HG03439 (cell line): ENCODE measurements around the gene STH.

Experiments
- ATAC-seq: cut with Tn5 transposase; IDR thresholded peaks from one replicate; pipeline ENCODE4 v1.9.1; 2021; ENCODE audit warnings: mild to moderate bottlenecking, moderate library complexity; ENCODE audit not compliant: unreplicated experiment

Gene STH

GRCh38 chr17:45983614-45984310 is 15.3 kb upstream of the STH start:
- no peak for ATAC-seq

DNA sequence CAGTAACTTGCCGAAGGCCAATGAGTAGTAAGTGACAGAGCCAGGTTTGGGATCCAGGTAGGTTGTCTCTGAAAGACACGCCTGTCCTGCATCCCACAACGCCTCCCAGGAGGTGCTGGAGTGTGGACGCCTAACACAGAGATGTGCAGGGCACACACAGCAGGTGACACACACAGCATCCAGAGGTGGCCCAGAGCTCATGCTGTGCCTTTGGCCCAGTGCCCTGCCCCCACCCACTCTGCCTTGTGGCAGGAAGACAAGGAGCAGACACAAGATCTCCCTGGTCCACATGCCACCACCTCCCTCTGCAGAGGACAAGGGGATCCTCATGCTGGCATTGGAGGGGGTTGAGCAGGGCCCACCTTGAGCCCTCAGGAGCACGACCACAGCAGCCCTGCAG is 14.7 kb upstream of the STH start:
- no peak for ATAC-seq

DNA sequence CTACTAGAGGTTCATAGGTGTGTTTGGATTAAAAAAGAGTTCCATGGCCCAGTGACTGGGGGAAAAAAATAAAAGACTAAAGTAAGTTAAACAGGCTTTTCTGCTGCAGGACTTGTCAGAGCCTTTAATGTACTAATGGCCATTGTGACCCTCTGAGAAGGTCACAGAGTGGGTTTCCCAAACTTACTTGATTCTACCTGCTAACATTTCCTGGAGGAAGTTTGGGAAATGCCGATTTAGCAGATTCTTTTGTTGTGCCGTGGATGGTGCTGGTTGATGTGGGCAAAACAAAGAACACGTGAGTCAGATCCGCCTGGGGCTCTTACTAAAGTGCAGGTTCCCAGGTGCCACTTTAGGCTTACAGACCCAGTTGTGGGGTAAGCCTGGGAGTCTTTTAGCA is 13.6 kb upstream of the STH start:
- no peak for ATAC-seq

DNA sequence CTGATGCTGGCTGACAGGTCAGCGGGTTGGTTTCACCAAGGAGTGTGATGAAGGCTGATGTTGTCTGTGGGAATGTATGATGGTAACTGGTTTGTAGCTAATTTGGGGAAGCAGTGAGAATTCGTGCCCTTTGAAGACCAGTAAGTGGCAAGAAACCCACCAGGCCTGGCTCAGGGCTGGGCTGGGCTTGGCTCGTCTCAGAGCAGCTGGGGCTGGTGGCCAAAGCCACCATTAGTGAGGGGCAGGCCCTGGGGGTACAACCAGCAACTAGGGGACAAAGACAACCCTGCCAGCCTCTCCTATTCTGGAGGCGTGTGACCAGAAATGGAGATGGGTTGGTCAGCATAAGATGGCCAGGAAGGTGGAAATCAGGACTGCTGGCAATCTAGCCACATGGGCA is 13.0 kb upstream of the STH start:
- no peak for ATAC-seq

DNA sequence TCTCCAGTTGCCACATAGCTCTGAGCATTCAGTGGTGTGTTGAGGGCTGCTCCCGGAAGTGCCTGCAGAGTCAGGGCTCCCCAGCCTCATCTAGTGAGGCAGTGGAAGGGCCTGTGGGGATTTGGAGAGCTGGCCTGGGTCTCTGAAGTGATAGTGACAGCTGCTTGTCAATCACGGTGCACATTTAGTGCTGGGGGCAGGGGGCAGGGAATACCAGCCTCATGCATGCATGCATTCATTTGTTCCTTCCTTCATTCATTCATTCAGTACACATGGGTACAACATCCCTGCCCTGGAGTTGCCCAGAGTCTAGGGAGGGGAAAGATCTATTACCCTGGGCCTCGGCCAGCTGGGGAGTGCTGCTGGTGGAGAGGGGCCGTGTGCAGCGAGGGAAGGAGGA is 11.3 kb upstream of the STH start:
- no peak for ATAC-seq

- no peak for ATAC-seq
Measured at GRCh38 chr17:45989759-45990158, 9.3 kb upstream of the STH start.

DNA sequence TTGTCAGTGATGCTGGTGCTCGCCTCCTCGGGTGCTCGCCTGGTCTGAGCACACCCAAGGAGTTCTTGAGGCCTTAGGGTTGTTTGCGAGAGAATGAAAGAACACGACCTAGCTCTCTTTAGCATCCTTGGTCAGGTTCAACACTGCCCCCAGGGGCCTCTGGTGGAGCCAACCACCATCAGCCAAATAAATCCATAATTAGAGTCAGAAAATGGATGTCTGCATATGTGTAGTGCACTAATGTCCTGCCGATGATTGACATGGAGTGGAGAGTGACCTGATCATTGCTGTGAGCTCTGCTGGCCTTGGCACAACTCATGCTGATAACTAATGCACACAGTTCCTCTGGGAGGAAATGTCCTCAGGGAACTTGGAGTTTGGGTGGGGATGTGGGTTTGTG is 8.2 kb upstream of the STH start:
- ATAC-seq = no peak

DNA sequence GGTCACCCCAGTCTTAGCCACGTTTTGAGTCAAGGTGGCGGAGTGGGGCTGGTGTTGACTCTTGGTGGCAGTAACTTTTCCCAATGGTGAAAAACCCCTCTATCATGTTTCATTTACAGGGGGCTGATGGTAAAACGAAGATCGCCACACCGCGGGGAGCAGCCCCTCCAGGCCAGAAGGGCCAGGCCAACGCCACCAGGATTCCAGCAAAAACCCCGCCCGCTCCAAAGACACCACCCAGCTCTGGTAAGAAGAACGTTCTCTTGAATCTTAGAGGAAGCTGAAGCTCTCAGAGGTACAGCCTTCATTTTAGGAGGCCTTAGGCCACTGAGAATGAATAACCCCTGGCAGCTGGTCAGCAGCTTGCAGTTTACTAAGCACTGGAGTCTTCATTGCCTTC is 7.7 kb upstream of the STH start:
- no peak for ATAC-seq

DNA sequence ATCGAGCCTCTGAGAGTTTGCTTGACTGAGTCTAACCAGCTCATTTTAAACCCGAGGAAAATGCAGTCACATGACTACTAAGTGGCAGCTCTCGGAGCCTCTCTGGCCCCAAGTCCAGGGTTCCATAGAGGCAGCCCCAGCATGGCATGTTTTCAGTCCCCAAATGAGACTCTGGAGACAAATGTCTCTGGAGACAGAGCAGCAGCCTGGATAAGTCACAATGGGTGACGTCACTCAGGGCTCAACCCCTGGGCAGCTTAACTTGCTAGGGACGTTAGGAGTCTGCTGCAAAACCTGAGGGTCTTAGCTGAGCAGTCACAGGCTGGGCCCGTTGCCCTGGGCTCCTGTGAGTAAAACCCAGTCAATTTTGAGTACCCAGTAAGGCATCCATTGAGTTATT is 6.9 kb upstream of the STH start:
- no peak for ATAC-seq

- ATAC-seq = no peak
Measured at GRCh38 chr17:45992904-45993303, 6.1 kb upstream of the STH start.

DNA sequence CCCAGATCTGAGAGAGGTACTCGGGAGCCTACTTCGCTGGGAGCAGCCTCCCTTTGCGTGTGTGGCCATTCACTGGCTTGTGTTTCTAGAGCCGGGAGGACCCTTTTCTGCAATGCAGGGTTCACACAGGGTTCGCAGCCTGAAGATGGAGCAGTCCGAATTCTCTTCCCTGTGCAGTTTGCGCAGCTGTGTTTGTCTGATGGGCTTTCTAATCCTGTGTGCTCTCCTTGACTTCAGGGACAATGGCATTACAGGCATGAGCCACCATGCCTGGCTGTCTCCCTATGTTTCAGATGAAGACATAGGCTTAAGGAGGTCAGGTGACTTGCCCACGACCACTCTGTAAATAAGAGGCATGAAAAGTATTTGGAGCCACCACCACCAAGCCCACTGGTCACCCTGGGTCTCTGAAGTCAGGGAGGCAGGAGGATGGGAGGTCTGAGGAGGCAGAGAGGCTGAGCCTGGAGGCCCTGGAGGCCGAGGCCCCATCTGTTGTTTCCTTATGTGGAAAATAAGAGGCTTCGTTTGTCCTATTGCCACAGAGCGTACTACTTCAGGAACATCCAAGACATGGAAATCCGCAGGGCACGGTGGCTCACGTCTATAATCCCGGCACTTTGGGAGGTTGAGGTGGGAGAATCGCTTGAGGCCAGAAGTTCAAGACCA is 5.0 kb upstream of the STH start:
- ATAC-seq = no peak

DNA sequence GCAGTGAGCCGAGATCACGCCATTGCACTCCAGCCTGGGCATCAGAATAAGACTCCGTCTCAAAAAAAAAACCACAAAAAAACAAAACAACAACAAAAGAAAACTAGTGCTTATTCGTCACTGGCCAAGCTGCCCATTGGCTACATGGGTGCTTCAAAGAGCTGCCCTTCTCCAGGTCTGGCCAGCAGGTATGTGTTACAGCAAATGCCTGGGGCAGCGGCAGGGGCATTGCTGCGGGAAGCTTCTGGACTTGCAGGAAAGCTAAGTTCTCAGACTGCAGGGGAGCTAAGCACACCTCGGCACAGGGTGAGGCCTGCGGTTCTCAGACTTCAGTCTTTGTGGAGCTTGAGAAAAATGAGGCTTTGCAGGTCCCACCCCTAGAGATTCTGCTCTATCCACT is 4.1 kb upstream of the STH start:
- no peak for ATAC-seq

DNA sequence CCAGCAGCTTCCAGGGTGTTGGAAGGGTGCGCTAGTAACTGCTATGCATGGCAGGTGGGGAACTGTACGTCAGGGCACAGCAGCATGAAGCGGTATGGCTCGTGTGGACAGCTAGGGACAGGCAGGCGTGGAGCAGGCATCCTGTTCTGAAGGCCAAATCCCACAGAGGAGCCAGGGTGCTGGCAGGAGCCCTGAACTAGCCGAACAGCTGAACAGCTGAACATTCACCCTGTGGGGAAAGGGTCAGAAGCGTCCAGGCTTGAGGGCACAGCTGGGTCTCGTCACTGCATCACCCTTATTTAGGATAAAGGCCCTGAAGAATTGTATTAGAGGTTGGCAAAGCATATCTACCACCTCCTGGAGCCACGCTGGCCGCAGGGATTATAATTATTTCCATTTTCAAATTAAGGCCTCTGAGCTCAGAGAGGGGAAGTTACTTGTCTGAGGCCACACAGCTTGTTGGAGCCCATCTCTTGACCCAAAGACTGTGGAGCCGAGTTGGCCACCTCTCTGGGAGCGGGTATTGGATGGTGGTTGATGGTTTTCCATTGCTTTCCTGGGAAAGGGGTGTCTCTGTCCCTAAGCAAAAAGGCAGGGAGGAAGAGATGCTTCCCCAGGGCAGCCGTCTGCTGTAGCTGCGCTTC is 3.3 kb upstream of the STH start:
- ATAC-seq = no peak

DNA sequence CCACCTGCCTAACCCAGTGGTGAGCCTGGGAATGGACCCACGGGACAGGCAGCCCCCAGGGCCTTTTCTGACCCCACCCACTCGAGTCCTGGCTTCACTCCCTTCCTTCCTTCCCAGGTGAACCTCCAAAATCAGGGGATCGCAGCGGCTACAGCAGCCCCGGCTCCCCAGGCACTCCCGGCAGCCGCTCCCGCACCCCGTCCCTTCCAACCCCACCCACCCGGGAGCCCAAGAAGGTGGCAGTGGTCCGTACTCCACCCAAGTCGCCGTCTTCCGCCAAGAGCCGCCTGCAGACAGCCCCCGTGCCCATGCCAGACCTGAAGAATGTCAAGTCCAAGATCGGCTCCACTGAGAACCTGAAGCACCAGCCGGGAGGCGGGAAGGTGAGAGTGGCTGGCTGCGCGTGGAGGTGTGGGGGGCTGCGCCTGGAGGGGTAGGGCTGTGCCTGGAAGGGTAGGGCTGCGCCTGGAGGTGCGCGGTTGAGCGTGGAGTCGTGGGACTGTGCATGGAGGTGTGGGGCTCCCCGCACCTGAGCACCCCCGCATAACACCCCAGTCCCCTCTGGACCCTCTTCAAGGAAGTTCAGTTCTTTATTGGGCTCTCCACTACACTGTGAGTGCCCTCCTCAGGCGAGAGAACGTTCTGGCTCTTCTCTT is 2.6 kb upstream of the STH start:
- ATAC-seq = no peak

GRCh38 chr17:45997166-45997565 is 1.9 kb upstream of the STH start:
- no peak for ATAC-seq

DNA sequence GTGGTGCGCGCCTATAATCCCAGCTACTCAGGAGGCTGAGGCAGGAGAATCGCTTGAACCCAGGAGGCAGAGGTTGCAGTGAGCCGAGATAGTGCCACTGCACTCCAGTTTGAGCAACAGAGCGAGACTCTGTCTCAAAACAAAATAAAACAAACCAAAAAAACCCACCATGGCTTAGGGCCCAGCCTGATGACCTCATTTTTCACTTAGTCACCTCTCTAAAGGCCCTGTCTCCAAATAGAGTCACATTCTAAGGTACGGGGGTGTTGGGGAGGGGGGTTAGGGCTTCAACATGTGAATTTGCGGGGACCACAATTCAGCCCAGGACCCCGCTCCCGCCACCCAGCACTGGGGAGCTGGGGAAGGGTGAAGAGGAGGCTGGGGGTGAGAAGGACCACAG is 1.4 kb upstream of the STH start:
- no peak for ATAC-seq

GRCh38 chr17:45999900-46000290 is 845 bp downstream of the STH start:
- ATAC-seq = no peak

GRCh38 chr17:46000292-46000691 is 1.2 kb downstream of the STH start:
- no peak for ATAC-seq

- ATAC-seq = no peak
Measured at GRCh38 chr17:46000757-46001156, 1.7 kb downstream of the STH start.

GRCh38 chr17:46001390-46002310 is 2.6 kb downstream of the STH start:
- ATAC-seq = no peak
